Measurements from ENCODE around the gene EPG5. TPM values are rescaled to one million over a fixed set of nuclear protein-coding genes. Genes with fewer than 3 reads are reported as not detected.

The EPG5 gene
- polyA plus RNA-seq, 2 of the 4 experiments (the other 2 are of a cell fraction) = 3.8 to 10.7 TPM

DNA sequence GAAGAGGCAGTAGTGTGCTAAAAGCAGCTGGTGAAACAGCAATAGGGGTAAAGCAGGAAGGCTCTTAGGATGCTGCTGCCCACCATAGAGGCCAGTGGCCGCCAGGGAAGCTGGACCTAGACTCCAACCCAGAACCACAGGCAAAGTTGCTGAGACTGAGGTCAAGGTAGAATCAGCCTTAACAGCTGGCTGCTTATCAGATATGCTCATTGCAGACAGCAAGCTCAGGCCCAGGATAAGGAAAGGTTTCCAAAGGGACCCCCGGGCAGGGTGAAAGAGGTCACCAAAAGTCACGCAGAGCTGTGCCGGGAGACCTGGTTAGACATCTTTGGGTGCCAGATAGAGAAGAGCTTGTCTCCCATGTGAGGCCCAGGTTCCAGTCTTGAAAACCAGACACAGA lies 42.9 kb upstream of the EPG5 start:
- H3K4me3 ChIP-seq = no peak overlapping the region
- no peaks in the 10 kb centered on the region for H3K9me3 ChIP-seq
- FAIRE-seq = no peak
- H3K4me1 ChIP-seq = no peaks in the 10 kb centered on the region
- DNase-seq (ENCODE audit: low read depth in 1 of 2, low spot score in 1 of 2) = no peak
- ChIA-PET POLR2A (no interaction called here), CTCF (no interaction called here)
- no peak for ATAC-seq
- no peak for TF ChIP-seq CHD2 (IDR thresholded peaks at IDR 0.05; ENCODE audit: low read length, partially characterized antibody)
- TF ChIP-seq, protein P1, sequence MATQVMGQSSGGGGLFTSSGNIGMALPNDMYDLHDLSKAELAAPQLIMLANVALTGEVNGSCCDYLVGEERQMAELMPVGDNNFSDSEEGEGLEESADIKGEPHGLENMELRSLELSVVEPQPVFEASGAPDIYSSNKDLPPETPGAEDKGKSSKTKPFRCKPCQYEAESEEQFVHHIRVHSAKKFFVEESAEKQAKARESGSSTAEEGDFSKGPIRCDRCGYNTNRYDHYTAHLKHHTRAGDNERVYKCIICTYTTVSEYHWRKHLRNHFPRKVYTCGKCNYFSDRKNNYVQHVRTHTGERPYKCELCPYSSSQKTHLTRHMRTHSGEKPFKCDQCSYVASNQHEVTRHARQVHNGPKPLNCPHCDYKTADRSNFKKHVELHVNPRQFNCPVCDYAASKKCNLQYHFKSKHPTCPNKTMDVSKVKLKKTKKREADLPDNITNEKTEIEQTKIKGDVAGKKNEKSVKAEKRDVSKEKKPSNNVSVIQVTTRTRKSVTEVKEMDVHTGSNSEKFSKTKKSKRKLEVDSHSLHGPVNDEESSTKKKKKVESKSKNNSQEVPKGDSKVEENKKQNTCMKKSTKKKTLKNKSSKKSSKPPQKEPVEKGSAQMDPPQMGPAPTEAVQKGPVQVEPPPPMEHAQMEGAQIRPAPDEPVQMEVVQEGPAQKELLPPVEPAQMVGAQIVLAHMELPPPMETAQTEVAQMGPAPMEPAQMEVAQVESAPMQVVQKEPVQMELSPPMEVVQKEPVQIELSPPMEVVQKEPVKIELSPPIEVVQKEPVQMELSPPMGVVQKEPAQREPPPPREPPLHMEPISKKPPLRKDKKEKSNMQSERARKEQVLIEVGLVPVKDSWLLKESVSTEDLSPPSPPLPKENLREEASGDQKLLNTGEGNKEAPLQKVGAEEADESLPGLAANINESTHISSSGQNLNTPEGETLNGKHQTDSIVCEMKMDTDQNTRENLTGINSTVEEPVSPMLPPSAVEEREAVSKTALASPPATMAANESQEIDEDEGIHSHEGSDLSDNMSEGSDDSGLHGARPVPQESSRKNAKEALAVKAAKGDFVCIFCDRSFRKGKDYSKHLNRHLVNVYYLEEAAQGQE (IDR thresholded peaks at IDR 0.05) = no peak
- no peak for TF ChIP-seq NFE2L2 (conservative IDR thresholded peaks at IDR 0.05; ENCODE audit: low read length)
- no peak for TF ChIP-seq GATA3 (IDR thresholded peaks at IDR 0.05; ENCODE audit: borderline replicate concordance)
- no peak for TF ChIP-seq POLR2A (IDR thresholded peaks at IDR 0.05; ENCODE audit: low read length)
- no peak for TF ChIP-seq EHMT2 (IDR thresholded peaks at IDR 0.05; ENCODE audit: low read depth)
- TF ChIP-seq, protein P2, sequence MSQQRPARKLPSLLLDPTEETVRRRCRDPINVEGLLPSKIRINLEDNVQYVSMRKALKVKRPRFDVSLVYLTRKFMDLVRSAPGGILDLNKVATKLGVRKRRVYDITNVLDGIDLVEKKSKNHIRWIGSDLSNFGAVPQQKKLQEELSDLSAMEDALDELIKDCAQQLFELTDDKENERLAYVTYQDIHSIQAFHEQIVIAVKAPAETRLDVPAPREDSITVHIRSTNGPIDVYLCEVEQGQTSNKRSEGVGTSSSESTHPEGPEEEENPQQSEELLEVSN (IDR thresholded peaks at IDR 0.05; ENCODE audit: borderline replicate concordance, low read depth) = no peak
- TF ChIP-seq RNF2 (IDR thresholded peaks at IDR 0.05; ENCODE audit: borderline replicate concordance, low read depth) = no peak
- TF ChIP-seq, protein P3, sequence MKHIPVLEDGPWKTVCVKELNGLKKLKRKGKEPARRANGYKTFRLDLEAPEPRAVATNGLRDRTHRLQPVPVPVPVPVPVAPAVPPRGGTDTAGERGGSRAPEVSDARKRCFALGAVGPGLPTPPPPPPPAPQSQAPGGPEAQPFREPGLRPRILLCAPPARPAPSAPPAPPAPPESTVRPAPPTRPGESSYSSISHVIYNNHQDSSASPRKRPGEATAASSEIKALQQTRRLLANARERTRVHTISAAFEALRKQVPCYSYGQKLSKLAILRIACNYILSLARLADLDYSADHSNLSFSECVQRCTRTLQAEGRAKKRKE (CRISPR knock-in tag; IDR thresholded peaks at IDR 0.05; ENCODE audit: low read depth) = no peak
- no peak for TF ChIP-seq CBX2 (IDR thresholded peaks at IDR 0.05; ENCODE audit: borderline replicate concordance, low read depth)
- no peak for TF ChIP-seq MYC (IDR thresholded peaks at IDR 0.05; ENCODE audit: borderline replicate concordance, low read length)
- no peak overlapping the region for H3K27ac ChIP-seq
- 55% methylated on average over 4 of the region's 4 CpGs for WGBS (ENCODE audit: missing lambda C conversion rate)
- no peak overlapping the region for H3K4me2 ChIP-seq

DNA sequence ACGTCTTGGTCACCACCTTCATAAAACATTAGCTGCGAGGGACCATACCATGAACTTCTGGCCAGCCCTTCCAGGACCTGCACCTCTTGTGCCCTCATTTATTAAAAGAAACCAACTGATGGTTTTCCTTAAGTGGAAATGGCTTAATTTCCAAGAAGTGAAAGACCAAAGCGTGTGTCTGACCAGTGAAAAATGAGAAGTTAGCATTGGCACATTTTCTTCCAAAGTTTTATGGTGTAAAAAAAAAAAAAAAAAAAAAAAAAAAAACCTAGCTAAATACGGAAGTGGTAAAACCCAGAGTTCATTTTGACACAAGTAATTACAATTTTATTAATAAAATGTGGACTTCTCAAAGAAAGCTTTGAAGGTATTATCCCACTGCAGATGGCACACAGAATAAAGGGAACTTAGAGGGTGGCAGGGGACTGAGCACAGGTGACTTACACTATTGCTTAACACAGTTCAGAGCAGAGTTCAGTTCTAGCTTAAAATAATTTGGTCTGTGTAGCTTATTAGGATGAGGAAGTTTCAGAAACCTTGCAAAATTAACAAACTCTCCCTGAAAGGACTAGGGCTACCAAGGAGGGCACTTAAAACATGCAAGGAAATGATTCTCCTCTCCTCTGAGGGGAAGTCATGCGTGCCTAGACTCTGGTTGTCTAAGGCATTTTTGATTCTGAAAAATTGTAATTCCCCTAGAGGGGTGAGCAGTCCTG lies 42.2 kb upstream of the EPG5 start:
- Histone ChIP-seq H3K4me1 (no peaks in the 10 kb centered on the region), H3K9me3 (no peaks in the 10 kb centered on the region), H3K4me2 (no peak overlapping the region), H3K27ac (no peak overlapping the region), H3K4me3 (no peak overlapping the region)
- TF ChIP-seq HOXA7 (CRISPR knock-in tag; IDR thresholded peaks at IDR 0.05) (no peak), ESRRA (IDR thresholded peaks at IDR 0.05; ENCODE audit: borderline replicate concordance, low read length) (no peak), NR3C1 (IDR thresholded peaks at IDR 0.05) (no peak), ZFP36 (IDR thresholded peaks at IDR 0.05; ENCODE audit: borderline replicate concordance, partially characterized antibody) (no peak), EP300 (IDR thresholded peaks at IDR 0.05) (no peak), SREBF2 (IDR thresholded peaks at IDR 0.05) (no peak), ZSCAN20 (CRISPR knock-in tag; IDR thresholded peaks at IDR 0.05) (no peak), EHMT2 (IDR thresholded peaks at IDR 0.05; ENCODE audit: low read depth) (no peak), NFE2L2 (conservative IDR thresholded peaks at IDR 0.05; ENCODE audit: low read length) (no peak), RFX5 (IDR thresholded peaks at IDR 0.05) (no peak), MYC (IDR thresholded peaks at IDR 0.05; ENCODE audit: borderline replicate concordance, low read length) (no peak), JUN (IDR thresholded peaks at IDR 0.05) (no peak), POLR2AphosphoS2 (conservative IDR thresholded peaks at IDR 0.05; ENCODE audit: low read length) (no peak), TFCP2L1 (CRISPR knock-in tag; IDR thresholded peaks at IDR 0.05) (no peak)
- TF ChIP-seq, protein P4, sequence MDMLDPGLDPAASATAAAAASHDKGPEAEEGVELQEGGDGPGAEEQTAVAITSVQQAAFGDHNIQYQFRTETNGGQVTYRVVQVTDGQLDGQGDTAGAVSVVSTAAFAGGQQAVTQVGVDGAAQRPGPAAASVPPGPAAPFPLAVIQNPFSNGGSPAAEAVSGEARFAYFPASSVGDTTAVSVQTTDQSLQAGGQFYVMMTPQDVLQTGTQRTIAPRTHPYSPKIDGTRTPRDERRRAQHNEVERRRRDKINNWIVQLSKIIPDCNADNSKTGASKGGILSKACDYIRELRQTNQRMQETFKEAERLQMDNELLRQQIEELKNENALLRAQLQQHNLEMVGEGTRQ (IDR thresholded peaks at IDR 0.05) = no peak
- TF ChIP-seq, protein P5, sequence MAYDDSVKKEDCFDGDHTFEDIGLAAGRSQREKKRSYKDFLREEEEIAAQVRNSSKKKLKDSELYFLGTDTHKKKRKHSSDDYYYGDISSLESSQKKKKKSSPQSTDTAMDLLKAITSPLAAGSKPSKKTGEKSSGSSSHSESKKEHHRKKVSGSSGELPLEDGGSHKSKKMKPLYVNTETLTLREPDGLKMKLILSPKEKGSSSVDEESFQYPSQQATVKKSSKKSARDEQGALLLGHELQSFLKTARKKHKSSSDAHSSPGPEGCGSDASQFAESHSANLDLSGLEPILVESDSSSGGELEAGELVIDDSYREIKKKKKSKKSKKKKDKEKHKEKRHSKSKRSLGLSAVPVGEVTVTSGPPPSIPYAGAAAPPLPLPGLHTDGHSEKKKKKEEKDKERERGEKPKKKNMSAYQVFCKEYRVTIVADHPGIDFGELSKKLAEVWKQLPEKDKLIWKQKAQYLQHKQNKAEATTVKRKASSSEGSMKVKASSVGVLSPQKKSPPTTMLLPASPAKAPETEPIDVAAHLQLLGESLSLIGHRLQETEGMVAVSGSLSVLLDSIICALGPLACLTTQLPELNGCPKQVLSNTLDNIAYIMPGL (CRISPR knock-in tag; IDR thresholded peaks at IDR 0.05; ENCODE audit: borderline replicate concordance) = no peak
- TF ChIP-seq, protein P1 (IDR thresholded peaks at IDR 0.05) = no peak
- POLR2A ChIA-PET = interaction anchor here (0.6 kb wide), 1 partner anchor 19 kb away, joined by 3 read pairs; no protein-coding TSS in a partner anchor
- 63% methylated on average over 4 of the region's 5 CpGs for WGBS (ENCODE audit: missing lambda C conversion rate)
- FAIRE-seq (no peak), ATAC-seq (no peak), DNase-seq (ENCODE audit: low read depth in 1 of 2, low spot score in 1 of 2) (no peak)
- CTCF ChIA-PET = interaction anchor here (0.6 kb wide), 2 partner anchors 107 to 287 kb away, joined by 3 read pairs; no protein-coding TSS in a partner anchor

Data from A549 (cell line).